HG03457 (cell line): Measurements from ENCODE around the gene STYXL1.
"Not testable (repeated sequence)": the region's sequence is repeated elsewhere in the genome, so short reads cannot be mapped to it uniquely, and the experiment has no call there.

Experiments used
- ATAC-seq: cut with Tn5 transposase; IDR thresholded peaks from one replicate; pipeline ENCODE4 v1.9.1; 2021; ENCODE audit warnings: moderate number of reproducible peaks; ENCODE audit not compliant: unreplicated experiment

The STYXL1 gene

GRCh38 chr7:76040126-76040525 is 7.7 kb downstream of the STYXL1 start:
- ATAC-seq: no peak

- ATAC-seq: no peak
These were observed 10.5 kb downstream of the STYXL1 start for GRCh38 chr7:76037310-76037709.

- no peak for ATAC-seq
These were observed 15.8 kb downstream of the STYXL1 start for GRCh38 chr7:76031964-76032363.

- ATAC-seq: not testable (repeated sequence)
These were observed 18.1 kb downstream of the STYXL1 start for GRCh38 chr7:76029682-76030081.

DNA sequence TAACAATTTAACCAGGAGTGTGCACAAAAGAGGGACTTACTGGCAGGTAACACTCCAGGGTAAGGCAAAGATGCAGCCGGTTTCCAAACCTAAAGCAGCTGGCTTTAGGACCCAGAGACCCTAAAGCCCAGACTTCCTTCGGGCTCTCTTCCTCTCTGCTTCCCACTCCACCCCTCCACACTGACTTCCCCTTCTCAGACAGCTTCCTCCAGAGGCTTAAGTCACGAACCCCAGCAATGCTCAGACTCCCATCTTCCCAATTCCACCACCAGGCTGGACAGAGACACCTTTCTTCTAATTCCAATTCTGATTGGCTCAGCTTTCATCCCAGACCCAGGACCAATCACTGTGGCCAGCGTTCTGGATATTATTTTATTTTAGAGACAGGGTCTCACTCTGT is 24.8 kb downstream of the STYXL1 start:
- ATAC-seq: no peak

- ATAC-seq: no peak
These were observed 25.6 kb downstream of the STYXL1 start for GRCh38 chr7:76022026-76022780.

- ATAC-seq: no peak
These were observed 27.6 kb downstream of the STYXL1 start for GRCh38 chr7:76020031-76020714.

GRCh38 chr7:76018520-76018919 is 29.3 kb downstream of the STYXL1 start:
- ATAC-seq: not testable (repeated sequence)

GRCh38 chr7:76016191-76016947 is 31.4 kb downstream of the STYXL1 start:
- ATAC-seq: no peak

GRCh38 chr7:76011442-76011861 is 36.3 kb downstream of the STYXL1 start:
- no peak for ATAC-seq

DNA sequence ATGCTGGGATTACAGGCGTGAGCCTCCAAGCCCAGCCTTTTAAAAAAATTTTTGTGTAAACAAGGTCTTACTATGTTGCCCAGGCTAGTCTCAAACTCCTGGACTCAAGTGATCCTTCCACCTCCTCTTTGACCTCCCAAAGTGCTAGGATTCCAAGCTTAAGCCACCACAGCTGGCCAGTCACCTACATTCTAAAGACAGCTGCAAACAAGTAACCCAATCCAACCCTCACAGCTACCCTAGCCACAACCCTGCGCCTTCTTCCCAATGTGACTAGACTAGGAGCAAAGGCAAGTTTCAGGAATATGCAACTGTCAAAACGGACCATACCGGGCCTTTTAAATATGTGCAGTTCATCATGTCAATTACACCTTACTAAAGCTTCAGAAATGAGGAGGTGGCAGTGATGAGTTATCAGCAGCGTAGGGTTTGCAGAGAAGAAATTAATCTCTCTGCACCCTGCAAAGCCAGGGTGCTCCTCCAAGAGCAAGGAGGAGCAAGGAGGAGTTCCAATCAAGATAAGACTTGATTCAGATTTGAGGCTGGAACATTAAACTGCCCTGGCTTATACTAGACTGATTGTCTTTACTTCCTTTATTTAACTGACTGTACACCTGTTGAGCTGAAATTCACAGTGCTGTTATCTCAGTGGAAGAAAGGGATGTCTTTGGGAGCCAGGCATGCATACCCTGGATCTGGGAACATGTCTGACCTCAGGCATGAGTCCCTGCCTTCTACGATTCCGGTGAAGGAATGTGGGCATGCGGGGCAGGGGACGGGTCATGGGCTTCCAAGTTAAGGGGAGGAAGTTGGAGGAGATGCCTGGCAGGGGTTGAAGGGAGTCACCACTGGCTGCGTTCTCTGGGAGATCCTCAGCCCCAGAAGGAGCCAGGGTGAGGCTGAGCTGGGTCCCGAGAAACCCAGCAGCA is 37.9 kb downstream of the STYXL1 start:
- ATAC-seq: no peak

DNA sequence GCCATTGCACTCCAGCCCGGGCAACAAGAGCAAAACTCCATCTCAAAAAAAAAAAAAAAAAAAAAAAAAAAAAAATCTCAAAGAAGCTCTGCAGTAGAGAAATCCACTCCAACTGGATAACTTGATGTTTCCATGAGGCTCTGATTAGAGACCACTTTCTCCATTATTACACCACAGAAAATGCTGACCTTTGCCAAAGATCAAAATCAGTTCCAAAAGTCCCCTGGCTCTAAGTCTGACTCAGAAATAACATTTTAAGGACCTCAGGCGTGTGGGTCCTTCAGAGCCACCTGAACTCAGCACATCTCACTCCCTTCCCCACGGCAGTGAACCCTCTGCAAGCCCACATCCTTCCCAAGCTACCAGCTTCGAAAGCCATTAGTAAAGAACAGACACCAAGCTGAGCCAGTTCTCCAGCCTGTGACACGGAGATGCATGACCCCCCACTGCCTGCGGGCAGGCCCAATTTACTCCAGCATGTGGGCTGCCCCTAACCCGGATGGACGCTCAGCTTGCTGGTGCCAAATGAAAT is 39.6 kb downstream of the STYXL1 start:
- ATAC-seq: no peak

DNA sequence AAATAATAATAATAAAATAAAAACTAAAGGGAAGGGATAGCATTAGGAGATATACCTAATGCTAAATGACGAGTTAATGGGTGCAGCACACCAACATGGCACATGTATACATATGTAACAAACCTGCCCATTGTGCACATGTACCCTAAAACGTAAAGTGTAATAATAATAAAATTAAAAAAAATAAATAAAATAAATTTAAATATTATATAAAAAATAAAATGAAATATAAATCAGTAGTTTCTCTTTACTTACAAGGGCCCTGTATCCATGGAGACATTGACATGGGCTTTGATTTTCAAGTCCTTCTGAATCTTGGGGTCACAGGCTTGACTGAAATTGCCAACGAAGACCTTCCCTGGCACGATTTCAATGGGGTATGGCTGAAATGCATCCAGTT is 42.8 kb downstream of the STYXL1 start:
- ATAC-seq: not testable (repeated sequence)

GRCh38 chr7:76003351-76003750 is 44.4 kb downstream of the STYXL1 start:
- ATAC-seq: no peak

GRCh38 chr7:76002822-76003221 is 45.0 kb downstream of the STYXL1 start:
- no peak for ATAC-seq

- ATAC-seq: no peak
These were observed 45.7 kb downstream of the STYXL1 start for GRCh38 chr7:76002139-76002538.

- no peak for ATAC-seq
These were observed 47.2 kb downstream of the STYXL1 start for GRCh38 chr7:76000566-76000965.

DNA sequence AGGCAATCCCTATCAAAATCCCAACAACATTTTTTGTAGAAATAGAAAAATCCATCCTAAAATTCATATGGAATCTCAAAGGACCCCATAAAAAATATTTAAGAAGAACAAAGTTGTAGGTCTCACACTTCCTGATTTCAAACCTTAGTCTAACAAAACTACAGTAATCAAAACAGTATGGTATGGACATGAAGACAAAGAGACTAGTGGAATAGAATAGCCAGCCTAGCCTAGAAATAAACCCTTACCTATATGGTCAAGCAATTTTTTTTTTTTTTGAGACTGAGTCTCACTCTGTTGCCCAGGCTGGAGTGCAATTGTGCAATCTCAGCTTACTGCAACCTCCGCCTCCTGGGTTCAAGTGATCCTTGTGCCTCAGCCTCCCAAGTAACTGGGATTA is 49.8 kb downstream of the STYXL1 start:
- no peak for ATAC-seq

DNA sequence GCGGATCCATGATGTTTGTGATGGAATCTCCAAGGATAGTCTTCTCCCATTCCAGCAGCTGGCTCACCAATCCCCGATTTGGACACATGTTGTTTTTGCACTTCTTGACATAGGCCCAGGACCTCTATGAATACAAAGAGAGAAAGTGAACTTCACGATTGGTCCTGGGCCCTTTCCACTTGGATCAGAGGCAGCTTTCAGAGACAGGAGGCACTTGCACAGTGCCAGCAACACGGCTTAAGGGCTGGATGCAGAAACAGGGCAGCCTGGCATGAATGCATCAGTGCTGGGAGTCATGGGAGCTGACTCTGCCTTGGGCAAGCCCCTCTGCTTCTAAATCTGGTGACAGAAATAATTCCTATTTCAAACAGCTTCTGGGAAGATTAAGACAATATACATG is 51.3 kb downstream of the STYXL1 start:
- no peak for ATAC-seq

DNA sequence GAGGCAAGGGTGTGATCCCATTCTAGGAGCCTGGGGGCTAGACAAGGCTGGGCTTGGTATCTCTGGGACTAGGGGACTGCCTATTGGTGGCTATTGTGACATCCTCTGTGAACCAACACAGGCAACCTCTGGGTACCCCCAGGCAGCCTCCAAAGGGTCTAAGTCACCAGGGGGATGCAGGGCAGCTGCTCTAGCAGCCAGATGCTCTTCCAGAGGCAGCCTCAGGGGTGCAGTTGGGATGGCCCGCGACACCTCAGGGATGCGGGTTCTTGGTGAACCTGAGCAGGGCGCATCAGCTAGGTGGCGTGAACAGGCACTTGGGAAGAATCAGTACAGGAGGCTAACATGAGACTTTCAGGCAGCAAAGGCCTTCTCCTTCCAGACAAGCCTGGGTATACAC is 51.8 kb downstream of the STYXL1 start:
- no peak for ATAC-seq
